GM18873 (cell line): ENCODE measurements around the gene MID1.

ENCODE experiments used
- ATAC-seq: cut with Tn5 transposase; IDR thresholded peaks from one replicate; pipeline ENCODE4 v1.9.1; 2021; ENCODE audit warnings: mild to moderate bottlenecking, moderate library complexity, moderate number of reproducible peaks; ENCODE audit not compliant: unreplicated experiment, low FRiP score

Gene MID1

DNA sequence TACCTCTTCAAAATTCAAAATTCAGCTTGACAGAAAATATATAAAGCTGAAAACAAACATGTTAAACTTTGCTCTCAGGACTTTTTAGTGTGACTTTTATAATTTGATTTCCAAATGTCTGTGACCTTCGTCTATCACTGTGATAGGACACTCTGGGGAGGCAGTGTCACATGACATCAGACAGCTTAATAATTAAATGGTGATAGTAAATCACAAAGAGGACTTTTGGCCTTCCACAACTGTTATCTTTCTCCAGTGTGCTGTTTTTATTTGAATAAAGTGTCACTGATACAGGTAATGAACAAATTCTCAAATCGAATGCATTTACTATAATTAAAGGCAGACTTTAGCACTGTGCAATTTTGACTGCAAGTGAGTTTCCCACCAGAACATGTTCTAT lies 83.1 kb downstream of the MID1 start:
- ATAC-seq: no peak

DNA sequence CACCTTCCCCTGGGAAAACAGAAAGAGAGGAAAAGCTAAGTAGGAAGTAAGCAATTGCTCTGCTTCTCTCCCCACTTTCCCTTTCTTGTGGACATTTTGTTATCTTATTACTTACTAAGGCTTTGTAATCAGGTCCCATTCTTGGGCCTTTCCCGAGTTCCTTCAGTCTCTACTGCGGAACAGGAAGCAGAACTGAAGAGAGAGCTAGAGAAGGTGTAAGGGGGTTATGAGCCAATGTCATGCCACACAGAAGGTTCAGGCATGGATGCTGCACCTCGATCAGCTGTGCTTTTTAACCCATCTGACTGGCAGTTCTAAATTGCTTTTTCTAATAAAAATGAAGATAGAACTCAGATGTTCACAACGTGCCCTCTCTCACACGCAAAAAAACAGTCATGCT lies 83.6 kb downstream of the MID1 start:
- ATAC-seq: no peak

DNA sequence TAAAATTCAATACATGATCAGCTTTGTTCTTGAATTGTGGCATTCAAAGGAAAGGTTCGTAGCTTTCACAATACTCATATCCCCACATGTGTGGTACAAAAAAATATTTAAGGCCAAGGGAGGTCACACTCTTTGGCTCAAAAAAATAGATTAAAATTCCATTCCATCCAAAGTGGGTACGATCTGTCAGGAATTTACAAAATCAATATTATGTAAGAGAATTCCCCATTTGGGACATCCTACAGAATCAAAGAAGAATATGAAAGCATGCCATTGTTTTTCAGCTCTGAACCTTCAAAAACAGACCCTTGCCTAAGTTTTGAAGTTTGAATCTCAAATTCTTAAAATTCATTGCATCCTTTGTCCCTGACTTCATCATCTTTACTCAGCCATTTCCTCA lies 85.8 kb downstream of the MID1 start:
- no peak for ATAC-seq

DNA sequence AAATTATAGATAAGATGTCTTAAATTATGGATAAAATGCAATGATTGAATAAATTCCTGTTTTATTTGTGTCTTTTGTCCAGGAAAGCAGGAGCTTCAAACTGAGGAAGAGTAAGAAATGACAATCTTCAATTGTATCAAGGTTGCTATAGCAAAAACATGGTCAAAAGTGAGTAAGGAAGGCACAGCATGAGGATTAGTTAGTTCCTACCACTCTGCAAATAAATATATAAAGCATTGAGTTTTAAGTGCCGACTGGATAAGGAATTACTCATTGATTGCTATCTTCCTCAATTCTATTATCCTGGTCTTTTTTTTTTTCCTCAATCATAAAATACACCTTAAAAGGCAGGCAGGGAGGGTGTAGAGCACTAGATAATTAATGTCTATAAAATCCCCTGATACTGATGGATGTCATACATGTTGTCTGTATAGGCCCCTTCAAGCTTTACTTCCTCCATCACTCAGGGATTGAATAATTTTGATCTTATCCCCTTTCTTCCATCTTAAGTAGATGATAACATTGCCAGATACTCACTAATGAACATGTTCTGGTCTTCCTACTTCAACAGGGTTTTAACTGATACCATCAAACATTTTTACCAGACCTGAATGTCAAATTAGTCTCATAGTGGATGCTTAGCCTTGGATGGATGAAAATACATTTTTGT lies 86.6 kb downstream of the MID1 start:
- ATAC-seq: no peak

DNA sequence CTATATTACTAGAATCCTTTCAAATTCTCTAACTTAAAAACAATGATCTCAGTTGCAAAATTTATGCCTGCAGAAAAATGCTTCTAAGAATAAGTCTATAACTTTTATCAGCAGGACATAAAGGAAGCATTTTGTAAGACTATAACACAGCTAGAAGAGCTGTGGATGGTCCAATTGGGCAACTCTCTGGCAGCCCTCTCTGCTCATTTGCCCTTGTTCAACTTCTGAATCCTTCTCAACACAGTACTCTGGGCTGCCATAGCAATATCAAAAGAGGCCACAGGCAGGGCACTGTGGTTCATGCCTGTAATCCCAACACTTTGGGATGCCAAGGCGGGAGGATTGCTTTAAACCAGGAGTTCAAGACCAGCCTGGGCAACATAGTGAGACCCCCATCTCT lies 88.5 kb downstream of the MID1 start:
- ATAC-seq: no peak

DNA sequence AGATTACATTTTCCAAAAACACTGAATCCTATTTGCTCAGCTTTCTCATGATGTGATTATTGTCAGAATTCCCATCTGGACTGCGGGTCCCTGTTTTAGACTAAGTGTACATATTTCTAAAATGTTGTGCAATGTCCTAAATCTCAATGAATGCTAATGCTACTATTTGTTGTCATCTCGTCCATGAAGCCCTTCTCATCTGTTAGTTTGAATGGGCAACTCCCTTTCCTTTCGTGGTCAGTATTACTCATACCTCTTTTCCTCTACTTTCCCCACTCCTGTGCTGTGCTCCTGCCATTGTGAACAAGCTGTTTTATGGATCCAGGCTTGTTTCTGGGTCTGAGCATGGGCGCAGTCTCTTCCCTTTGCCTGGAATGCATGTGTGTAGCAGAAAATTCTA lies 91.0 kb downstream of the MID1 start:
- no peak for ATAC-seq

DNA sequence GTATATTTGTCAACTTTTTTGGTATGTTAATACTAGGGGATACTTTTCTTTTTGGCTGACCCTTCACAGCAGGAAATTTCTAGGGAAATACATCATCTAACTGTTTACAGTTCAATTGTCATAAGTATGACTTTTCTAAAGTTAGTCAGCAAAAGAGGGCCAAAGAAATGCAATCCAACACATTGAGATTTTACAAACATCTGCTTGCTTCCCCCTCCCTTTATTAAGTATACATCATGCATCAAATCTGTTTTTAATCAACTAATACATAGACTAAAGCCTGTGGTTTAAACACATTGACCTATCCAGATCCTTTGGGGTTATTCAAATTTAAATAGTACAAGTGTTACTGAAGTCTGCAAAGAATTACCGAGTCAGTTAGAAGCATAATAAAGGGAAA lies 93.9 kb downstream of the MID1 start:
- no peak for ATAC-seq

DNA sequence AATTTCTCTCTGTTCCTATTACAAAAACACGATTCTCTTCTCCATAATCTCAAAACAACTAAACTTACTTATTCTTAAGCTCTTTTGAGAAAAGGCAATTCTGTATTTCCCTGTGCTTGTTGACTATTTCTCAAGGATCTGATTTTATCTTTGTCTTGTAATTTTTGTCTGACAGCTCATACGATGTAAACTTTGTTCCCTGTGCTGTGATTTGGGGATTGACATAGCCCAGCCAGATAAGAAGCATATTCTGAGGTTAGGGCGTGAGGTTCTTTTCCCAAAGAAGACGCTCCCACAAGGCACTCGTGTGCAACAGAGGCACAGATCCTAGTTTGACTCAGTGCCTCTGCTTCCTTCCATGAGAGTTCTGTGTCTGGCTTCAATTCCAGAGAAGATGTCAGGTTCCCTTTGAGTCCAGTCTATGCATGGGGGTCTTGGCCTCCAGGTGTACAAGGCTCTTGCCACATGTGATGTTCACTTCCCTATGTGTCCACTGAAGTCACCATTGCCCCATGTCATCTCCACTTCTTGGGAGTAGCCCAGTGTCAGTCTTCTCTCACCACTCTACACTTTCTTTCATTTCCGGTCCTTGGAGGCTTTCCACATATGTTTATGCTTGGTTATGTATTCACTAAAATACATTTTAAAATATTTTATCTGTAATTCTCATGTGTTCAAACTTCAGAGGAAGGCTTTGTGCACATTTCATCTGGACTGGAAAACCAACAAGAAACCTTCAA lies 94.8 kb downstream of the MID1 start:
- no peak for ATAC-seq

DNA sequence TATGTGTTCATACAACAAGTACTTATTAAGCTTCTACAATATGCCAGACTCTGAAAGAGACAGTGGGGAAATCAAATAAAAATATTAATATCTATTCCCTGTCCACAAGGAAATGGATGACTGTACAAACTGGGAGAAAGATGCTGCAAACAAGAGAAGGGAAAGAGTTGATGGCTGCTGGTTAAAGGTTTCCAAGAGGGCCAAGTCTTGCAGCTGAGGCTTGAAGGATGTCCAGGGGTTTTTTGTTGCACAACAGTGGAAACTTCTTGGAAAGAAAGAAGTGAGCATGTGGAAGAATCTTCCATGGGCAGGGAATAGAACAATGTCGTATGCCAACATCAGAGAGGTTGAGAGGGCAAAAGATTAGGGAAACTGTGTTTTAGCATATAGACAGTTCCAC lies 95.8 kb downstream of the MID1 start:
- no peak for ATAC-seq

DNA sequence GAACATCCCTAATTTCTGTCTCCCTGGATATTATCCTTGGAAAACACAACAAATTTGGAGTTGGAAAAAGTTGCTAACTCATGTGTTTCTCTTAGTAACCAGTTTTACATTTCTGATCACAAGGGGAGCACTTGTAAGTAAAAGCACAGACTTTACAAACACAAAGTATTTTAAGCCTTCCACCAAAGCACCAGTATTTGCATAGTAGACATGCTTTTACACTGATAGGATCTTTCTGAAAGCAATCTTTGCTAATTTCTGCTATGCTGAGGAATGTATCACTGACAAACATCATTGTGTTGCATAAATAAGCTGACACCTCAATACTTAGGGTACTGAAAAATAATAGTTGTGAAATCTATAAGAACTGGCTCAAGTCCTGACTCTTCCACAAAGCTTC lies 100.6 kb downstream of the MID1 start:
- no peak for ATAC-seq

DNA sequence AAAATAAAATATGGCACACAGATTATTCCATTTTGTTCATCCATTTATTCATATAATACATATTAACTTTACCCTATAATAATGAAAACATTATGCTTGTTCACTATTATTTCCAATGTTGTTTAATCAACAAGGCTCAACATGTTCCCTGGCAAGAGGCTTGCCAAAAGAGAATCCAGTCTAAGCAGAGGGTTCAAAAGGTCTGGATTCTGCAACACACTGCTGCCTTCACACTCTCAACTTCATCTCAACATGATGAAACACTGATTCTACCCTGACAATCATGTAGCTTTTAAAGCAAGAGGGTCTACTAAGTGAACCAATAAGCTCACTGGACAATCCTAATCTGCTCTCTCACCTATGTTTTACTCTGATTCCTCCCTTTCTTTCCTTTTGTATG lies 101.1 kb downstream of the MID1 start:
- no peak for ATAC-seq

DNA sequence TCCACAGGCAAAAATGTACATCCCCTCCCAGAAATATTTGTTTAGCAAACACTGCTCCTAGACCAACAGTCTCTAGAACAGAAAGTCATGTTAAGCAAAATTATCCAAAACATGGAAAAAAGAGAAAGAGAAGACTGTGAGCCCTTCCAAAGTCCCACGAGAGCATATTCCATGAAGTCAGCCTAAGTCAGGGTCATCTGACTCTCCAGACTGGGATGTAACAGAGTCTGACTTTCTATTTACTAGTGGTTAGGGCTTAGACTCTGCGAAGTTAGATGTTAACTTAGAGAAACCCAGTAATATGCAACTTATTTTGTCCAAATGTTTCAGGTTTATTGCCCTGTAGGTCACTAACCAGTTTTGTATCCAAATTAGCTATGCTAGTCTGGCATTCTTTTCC lies 102.3 kb downstream of the MID1 start:
- no peak for ATAC-seq

DNA sequence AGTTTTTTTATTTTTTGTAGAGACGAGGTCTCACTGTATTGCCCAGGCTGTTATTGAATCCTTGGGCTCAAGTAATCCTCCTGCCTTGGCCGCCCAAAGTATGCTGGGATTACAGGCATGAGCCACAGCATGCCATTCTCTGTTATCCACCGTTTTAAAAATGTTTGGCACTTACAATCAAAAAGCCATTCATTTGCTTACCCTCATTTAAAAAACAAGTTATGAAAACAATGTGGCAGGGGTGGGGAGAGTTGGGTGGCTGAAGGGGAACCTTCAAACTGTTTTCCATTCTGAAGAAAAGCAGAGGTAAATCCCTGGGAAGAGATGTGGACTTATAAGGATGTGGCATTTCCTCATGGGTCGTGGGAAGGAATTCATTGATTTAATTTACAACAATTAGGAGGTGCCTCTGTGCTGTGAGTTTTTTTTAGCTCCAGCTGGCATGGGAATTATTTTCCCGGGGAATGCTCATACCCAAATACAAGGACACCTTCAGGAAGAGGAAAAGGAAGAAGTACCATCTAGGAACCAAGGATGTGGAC lies 103.5 kb downstream of the MID1 start:
- ATAC-seq: no peak

DNA sequence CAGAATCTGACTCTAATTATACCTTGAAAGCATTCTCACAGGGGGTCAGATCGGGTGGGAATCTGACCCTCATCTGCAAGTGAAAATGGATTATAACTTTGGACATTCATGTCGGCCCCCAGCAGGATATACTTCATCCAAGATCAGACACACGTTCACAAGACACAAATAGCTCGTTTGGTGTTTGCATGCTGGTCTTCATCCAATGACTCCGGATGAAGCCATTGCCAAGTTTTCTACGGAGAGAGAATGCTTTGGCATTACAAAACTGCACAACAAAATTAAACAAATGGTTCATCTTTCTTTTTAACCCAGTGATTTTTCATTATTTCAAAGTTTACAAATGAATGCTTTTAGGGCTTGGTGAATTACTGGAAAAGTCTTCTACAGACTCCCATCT lies 105.5 kb downstream of the MID1 start:
- no peak for ATAC-seq

DNA sequence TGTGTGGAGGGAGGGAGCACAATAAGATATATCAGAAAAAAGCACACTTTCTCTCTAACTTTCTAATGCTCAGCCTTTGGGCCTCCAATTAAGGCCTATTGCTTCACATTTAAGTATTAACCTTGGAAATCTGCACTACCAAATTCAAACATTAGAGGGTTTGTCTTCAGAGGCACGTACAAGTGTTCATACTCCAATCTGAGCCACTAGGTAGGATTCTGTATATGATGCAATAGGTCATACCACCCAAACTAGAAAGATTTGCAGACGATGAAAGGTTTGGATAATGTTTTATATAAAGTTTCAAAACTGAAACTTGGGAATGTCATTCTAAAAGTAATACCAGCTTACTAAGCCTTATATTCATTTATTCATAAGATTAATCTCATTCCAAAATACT lies 106.4 kb downstream of the MID1 start:
- no peak for ATAC-seq

DNA sequence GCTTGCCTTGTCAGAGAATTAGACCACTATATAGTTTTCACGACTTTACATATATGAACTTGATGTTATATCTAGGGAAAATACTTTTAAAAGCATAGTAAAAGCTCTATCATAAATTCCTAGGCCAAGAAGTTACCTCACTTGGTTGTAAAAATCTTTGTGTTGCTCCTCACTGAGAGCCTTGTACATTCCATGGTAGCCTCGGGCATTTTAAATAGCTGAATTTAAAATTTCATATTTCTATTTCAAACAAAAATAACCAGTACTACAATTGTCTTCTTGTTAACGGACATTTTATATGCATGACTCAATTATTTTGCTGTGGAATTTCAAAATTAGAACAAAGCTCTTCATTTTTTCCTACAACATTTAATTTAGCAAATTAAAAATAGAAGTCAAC lies 107.6 kb downstream of the MID1 start:
- ATAC-seq: no peak

DNA sequence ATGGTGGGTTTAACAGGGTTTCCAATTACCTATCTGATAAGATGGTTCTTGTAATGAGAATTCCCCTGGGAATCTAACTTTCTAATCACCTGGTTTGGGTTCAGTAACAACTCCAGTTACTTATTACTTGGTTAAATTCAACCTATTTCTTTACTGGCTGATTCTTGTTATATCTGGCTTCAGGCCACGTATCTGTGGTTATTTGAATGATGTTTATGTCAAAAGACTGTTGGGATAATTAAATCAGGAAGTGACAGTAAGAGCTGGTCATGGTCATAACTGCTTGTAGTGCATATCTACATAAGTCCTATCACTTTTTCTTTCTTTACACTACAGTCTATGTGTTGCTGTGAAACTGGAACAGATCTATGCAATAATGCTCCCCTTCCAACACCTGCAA lies 108.1 kb downstream of the MID1 start:
- ATAC-seq: no peak

DNA sequence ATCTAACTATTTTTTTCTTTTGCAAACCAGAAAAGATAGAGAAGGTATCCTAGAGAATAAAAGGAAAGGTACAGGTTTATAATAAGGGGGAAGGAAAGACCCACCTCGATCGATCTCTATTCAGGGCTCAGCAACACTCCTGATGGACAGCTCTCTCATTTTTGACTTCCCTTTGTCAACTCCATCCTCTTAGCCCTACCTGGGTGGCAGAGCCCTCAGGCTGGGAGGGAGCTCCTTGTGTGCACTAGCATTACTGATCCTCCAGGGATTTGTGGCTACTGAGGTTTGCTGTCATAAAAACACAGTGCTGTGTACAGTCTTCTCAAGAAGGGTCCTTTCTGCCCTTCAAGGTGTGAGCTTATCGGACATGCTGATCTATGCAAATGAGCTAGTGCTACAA lies 111.0 kb downstream of the MID1 start:
- no peak for ATAC-seq

DNA sequence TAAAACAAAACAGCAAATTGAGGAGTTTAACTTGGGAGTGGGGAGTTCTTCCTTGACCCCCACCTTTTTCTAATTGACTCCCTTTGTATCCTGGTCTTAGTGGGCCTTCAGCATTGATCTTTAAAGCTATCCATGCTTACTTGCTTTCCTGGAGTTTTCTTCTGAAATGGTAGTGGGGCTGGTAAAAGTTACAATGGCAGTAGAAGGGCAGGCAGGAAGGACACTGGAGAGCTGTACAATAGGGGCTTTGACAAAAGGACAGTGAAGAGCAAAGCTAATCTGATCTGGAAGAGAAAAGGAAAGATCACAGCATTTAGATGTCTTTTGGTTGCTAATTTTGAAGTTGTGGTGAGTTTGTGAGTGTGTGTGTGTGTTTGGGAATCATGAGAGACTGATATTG lies 111.5 kb downstream of the MID1 start:
- ATAC-seq: no peak

DNA sequence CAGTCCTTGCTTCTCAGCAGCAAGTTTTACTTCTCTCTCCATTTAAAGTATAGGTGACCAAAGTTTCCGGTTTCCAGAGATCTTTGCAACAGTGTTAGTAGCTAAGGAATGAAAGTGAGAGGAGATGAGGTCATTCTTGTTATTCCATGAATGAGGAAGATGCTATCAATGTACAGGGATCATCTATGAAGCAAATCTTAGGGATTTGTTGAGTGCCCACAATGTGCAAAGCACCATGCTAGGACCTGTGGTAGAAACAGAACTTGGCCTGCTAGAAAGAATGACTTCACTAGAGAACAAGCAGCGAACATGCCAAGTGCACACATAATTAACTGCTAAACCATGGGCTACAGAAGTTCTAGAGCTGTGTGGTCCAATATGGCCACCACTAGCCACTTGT lies 112.5 kb downstream of the MID1 start:
- no peak for ATAC-seq

DNA sequence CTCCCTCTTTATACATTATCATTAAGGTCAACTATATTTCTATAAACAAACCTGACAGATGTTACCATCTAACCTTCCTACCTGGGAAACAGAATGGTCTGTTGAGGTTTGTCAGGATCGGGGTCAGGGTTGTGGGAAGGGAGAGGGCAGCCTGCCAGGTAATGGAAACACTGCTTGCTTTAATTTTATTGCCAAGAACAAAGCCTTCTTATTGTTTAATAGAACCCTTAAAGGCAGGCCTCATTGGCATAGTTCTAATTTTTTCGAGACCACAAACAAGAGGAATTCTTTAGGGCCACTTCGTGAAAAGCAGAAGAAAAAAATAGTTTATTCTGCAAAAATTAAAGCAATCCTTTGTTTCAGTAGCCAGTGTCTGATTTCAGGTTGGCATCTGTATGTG lies 113.2 kb downstream of the MID1 start:
- no peak for ATAC-seq

DNA sequence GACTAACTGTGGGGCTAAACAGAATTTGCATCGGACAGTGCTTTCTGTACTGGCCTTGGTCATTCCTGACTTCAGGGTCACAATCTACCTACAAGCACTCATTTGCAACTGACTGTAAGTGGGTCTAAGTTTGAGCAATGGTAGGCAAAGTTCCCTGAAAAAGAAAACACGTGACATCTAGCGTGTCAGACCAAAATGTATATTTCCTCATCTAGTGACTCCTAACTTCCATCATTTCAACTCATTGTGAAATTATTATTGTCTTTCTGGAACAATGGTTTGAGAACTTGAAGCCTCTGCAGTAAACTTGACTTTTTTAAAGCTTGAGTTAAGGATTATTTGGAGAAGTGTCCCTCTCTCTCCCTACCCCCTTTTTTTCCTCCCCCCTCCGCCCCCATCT lies 113.6 kb downstream of the MID1 start:
- ATAC-seq: no peak
